ENCODE measurements around the gene LYPD3.

DNA sequence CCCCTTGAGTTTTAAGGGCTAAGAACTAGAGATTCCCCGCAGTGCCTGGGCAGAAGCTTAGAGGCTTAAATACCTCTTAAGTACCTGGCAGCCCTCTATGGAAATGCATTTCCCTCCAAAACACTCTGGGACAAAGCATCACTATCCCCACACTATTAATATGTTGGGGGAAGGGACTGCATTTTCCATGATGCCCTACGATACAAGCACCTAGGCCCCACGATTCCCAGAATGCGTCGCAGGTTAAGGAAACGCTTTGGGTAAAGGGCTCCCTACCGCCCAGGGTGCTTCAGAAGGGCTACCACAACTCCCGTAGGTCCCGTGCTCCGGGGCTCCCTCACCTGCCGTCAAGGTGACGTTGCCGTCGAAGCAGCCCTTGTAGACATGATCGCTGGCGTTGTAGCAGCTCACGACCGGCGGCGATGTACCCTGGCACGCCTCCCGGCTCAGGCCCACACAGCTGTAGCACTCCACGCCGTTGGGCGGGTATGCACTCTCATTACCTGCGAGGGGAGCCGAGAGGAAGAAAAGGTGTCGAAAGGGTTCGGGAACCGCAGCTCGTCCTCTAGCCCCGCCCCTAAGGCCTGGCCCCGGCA lies 2.5 kb downstream of the LYPD3 start:
- TF ChIP-seq CTCF (IDR thresholded peaks at IDR 0.05) (no peak), POLR2A (IDR thresholded peaks at IDR 0.05) (no peak)
